ENCODE data around the gene CHIC2.

DNA sequence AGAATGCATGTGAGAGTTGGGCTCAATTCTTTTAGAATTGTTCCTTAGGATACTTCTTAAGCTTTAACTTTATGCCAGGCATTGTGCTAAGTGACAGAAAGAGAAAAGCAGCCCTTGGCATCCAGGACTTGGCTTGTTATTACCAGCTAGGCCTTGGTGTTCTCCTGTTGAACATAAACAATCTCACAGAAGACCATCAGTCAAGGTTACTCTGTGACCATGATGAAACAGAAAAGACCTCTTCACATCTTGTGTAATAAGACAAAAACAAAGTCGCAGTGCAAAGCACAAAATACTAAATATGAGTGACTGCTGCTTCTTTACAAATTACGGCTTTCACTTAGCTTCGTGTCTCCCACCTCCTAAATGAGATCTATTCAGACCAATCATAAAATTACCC lies 71.6 kb downstream of the CHIC2 start:
- TF ChIP-seq, protein P1, sequence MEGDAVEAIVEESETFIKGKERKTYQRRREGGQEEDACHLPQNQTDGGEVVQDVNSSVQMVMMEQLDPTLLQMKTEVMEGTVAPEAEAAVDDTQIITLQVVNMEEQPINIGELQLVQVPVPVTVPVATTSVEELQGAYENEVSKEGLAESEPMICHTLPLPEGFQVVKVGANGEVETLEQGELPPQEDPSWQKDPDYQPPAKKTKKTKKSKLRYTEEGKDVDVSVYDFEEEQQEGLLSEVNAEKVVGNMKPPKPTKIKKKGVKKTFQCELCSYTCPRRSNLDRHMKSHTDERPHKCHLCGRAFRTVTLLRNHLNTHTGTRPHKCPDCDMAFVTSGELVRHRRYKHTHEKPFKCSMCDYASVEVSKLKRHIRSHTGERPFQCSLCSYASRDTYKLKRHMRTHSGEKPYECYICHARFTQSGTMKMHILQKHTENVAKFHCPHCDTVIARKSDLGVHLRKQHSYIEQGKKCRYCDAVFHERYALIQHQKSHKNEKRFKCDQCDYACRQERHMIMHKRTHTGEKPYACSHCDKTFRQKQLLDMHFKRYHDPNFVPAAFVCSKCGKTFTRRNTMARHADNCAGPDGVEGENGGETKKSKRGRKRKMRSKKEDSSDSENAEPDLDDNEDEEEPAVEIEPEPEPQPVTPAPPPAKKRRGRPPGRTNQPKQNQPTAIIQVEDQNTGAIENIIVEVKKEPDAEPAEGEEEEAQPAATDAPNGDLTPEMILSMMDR (IDR thresholded peaks at IDR 0.05; ENCODE audit: poor library complexity, severe bottlenecking) = no peak
- TF ChIP-seq POLR2AphosphoS5 (IDR thresholded peaks at IDR 0.05) (no peak), TAF1 (IDR thresholded peaks at IDR 0.05; ENCODE audit: low read depth) (no peak), RAD21 (conservative IDR thresholded peaks at IDR 0.05) (no peak), EP300 (conservative IDR thresholded peaks at IDR 0.05; ENCODE audit: poor library complexity, severe bottlenecking) (no peak), EZH2 (IDR thresholded peaks at IDR 0.05; ENCODE audit: borderline replicate concordance, insufficient read depth, low read length, poor library complexity, severe bottlenecking) (no peak)
